ENCODE data around the gene SGMS1. TPM values are rescaled to one million over a fixed set of nuclear protein-coding genes. Genes with fewer than 3 reads are reported as not detected.

SGMS1 gene
- total and polyA plus RNA-seq, 4 donors, result 8.9 to 54.3 (median 22.2) TPM

GRCh38 chr10:50289196-50289595 is 334.6 kb downstream of the SGMS1 start:
- Histone ChIP-seq H3K4me1 (ENCODE audit: control insufficient read depth in 1 of 2, insufficient read depth in 2 of 2, low read length in 2 of 2) (no peaks in the 10 kb centered on the region), H3K27ac (ENCODE audit: low read depth in 1 of 2, low read length in 2 of 2) (no peak overlapping the region), H3K36me3 (ENCODE audit: control insufficient read depth in 1 of 2, insufficient read depth in 2 of 2, low read length in 1 of 2) (no peaks in the 10 kb centered on the region), H3K9me3 (ENCODE audit: control insufficient read depth, low read length) (no peaks in the 10 kb centered on the region), H3K4me3 (ENCODE audit: low read length in 2 of 2) (no peak overlapping the region), H3K27me3 (ENCODE audit: control insufficient read depth in 1 of 2, insufficient read depth in 2 of 2, low read length in 1 of 2) (no peaks in the 10 kb centered on the region)
- ATAC-seq (ENCODE audit: low FRiP score), result no peak
- DNase-seq, result no peak
- intact Hi-C loops (cut with DNase I), result no loop called here
- 87% methylated on average over 6 of the region's 6 CpGs for WGBS, 2 donors

DNA sequence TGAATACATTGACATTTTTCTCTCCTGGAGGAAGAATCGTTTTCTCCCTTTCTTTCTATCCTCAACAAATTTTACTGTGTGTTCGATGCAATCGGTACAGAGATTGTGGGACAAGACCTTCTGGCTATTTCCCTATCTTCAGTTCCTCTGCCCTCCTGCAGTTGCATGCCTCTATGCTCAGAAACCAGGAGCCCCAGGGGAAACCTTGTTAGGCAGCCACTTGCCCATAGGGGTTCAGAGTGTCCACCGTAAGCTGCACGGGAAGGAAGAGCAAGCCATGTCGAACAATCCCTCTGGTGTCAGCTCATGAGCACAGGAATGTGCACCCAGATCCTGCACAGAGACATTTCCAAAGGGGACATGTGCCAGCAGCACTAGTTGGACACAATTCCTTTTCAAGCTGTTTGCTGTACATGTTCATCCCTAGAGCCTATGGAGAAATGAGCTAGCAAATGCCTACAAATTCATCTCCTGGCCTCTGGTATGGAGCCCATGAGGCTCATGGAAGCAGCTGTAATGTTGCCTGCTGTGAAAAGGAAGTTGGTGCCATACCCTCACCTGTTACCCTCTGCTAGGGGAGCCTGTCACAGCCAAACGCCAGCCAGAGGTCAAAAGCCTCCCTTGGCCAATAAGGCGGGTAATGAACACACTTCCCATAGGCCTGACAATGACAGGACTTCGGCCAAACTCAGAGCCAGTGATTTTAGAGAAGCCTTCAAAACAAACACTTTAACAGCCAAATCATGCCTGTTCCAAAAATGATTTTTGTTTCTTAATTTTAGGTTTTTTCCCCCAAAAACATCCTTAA is 336.6 kb downstream of the SGMS1 start:
- no peak for DNase-seq
- 68 to 72% methylated on average over 9 of the region's 9 CpGs for WGBS, 2 donors
- no peaks in the 10 kb centered on the region for H3K4me1 ChIP-seq (ENCODE audit: control insufficient read depth in 1 of 2, insufficient read depth in 2 of 2, low read length in 2 of 2)
- ATAC-seq (ENCODE audit: low FRiP score), result peak; percentile 33
- H3K4me3 ChIP-seq (ENCODE audit: low read length in 2 of 2), result no peak overlapping the region
- intact Hi-C loops (cut with DNase I), result no loop called here
- H3K36me3 ChIP-seq (ENCODE audit: control insufficient read depth in 1 of 2, insufficient read depth in 2 of 2, low read length in 1 of 2), result no peaks in the 10 kb centered on the region
- H3K27ac ChIP-seq (ENCODE audit: low read depth in 1 of 2, low read length in 2 of 2), result no peak overlapping the region
- no peaks in the 10 kb centered on the region for H3K9me3 ChIP-seq (ENCODE audit: control insufficient read depth, low read length)
- no peaks in the 10 kb centered on the region for H3K27me3 ChIP-seq (ENCODE audit: control insufficient read depth in 1 of 2, insufficient read depth in 2 of 2, low read length in 1 of 2)

GRCh38 chr10:50286517-50286916 is 337.2 kb downstream of the SGMS1 start:
- no peak overlapping the region for H3K27ac ChIP-seq (ENCODE audit: low read depth in 1 of 2, low read length in 2 of 2)
- H3K4me1 ChIP-seq (ENCODE audit: control insufficient read depth in 1 of 2, insufficient read depth in 2 of 2, low read length in 2 of 2), result no peaks in the 10 kb centered on the region
- peak; percentile 66 for ATAC-seq (ENCODE audit: low FRiP score)
- 4 to 5% methylated on average over 2 of the region's 2 CpGs for WGBS, 2 donors
- DNase-seq, result no peak
- no peaks in the 10 kb centered on the region for H3K36me3 ChIP-seq (ENCODE audit: control insufficient read depth in 1 of 2, insufficient read depth in 2 of 2, low read length in 1 of 2)
- H3K9me3 ChIP-seq (ENCODE audit: control insufficient read depth, low read length), result no peaks in the 10 kb centered on the region
- H3K27me3 ChIP-seq (ENCODE audit: control insufficient read depth in 1 of 2, insufficient read depth in 2 of 2, low read length in 1 of 2), result no peaks in the 10 kb centered on the region
- intact Hi-C loops (cut with DNase I), result no loop called here
- H3K4me3 ChIP-seq (ENCODE audit: low read length in 2 of 2), result no peak overlapping the region

- intact Hi-C loops (cut with DNase I), result no loop called here
- WGBS, 2 donors, result 77 to 83% methylated on average over 4 of the region's 4 CpGs
- no peaks in the 10 kb centered on the region for H3K9me3 ChIP-seq (ENCODE audit: control insufficient read depth, low read length)
- no peaks in the 10 kb centered on the region for H3K36me3 ChIP-seq (ENCODE audit: control insufficient read depth in 1 of 2, insufficient read depth in 2 of 2, low read length in 1 of 2)
- no peaks in the 10 kb centered on the region for H3K27me3 ChIP-seq (ENCODE audit: control insufficient read depth in 1 of 2, insufficient read depth in 2 of 2, low read length in 1 of 2)
- ATAC-seq (ENCODE audit: low FRiP score) (no peak), DNase-seq (no peak)
- no peaks in the 10 kb centered on the region for H3K4me1 ChIP-seq (ENCODE audit: control insufficient read depth in 1 of 2, insufficient read depth in 2 of 2, low read length in 2 of 2)
- no peak overlapping the region for H3K27ac ChIP-seq (ENCODE audit: low read depth in 1 of 2, low read length in 2 of 2)
- H3K4me3 ChIP-seq (ENCODE audit: low read length in 2 of 2), result no peak overlapping the region
Measured at GRCh38 chr10:50281967-50282522, 341.7 kb downstream of the SGMS1 start.

- ATAC-seq (ENCODE audit: low FRiP score), result no peak
Measured at GRCh38 chr10:50281210-50281966, 342.4 kb downstream of the SGMS1 start.

DNA sequence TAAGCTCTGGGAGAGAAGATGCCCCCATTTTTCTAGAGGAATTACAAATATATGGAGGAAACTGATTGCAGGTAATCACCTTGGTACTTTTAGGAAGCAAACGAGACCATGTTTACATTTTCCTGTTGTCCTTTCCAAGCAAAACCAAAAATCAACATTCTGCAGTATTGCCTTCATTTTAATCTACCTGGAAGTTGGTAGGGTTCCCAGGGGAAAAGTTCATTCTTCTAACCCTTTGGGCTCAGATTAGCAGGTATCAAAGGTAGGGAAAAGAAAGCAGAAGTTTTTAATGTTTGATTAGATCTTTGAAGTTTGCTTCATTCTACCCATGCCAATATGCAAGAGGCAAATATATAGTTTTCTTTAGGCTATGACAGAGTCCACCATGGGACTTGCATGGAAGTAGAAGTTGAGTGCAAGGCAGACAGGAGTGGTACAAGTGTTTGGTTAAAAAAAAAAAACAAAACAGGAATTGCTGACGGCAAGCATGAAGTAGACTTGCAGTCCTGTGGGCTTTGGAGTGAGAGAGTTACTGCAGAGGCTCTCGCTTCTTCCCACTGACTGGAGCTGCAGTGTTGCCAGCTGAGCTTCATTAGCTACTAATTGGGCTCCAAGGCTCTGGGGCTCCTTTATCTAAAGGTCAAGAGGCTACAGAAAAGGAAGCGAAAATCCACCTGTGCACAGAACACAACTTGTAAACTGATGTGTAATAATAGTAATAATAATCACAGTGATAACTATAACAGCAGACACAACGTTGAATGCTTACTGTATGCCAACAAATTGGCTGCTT is 343.5 kb downstream of the SGMS1 start:
- Histone ChIP-seq H3K4me1 (ENCODE audit: control insufficient read depth in 1 of 2, insufficient read depth in 2 of 2, low read length in 2 of 2) (no peaks in the 10 kb centered on the region), H3K9me3 (ENCODE audit: control insufficient read depth, low read length) (no peaks in the 10 kb centered on the region), H3K4me3 (ENCODE audit: low read length in 2 of 2) (no peak overlapping the region), H3K27ac (ENCODE audit: low read depth in 1 of 2, low read length in 2 of 2) (no peak overlapping the region), H3K27me3 (ENCODE audit: control insufficient read depth in 1 of 2, insufficient read depth in 2 of 2, low read length in 1 of 2) (peaks cover 0 to 3% of the 10 kb centered on the region in 2 donors), H3K36me3 (ENCODE audit: control insufficient read depth in 1 of 2, insufficient read depth in 2 of 2, low read length in 1 of 2) (no peaks in the 10 kb centered on the region)
- intact Hi-C loops (cut with DNase I), result no loop called here
- DNase-seq (no peak), ATAC-seq (ENCODE audit: low FRiP score) (no peak)
- 49 to 53% methylated on average over 5 of the region's 5 CpGs for WGBS, 2 donors

More at GRCh38 chr10:50281210-50281966, 342.4 kb downstream of the SGMS1 start:
- Histone ChIP-seq H3K36me3 (ENCODE audit: control insufficient read depth in 1 of 2, insufficient read depth in 2 of 2, low read length in 1 of 2) (no peaks in the 10 kb centered on the region), H3K27me3 (ENCODE audit: control insufficient read depth in 1 of 2, insufficient read depth in 2 of 2, low read length in 1 of 2) (peaks cover 0 to 1% of the 10 kb centered on the region in 2 donors), H3K27ac (ENCODE audit: low read depth in 1 of 2, low read length in 2 of 2) (no peak overlapping the region), H3K4me3 (ENCODE audit: low read length in 2 of 2) (no peak overlapping the region), H3K4me1 (ENCODE audit: control insufficient read depth in 1 of 2, insufficient read depth in 2 of 2, low read length in 2 of 2) (no peaks in the 10 kb centered on the region), H3K9me3 (ENCODE audit: control insufficient read depth, low read length) (no peaks in the 10 kb centered on the region)
- intact Hi-C loops (cut with DNase I), result no loop called here
- WGBS, 2 donors, result 83 to 86% methylated on average over 8 of the region's 8 CpGs
- DNase-seq, result no peak

DNA sequence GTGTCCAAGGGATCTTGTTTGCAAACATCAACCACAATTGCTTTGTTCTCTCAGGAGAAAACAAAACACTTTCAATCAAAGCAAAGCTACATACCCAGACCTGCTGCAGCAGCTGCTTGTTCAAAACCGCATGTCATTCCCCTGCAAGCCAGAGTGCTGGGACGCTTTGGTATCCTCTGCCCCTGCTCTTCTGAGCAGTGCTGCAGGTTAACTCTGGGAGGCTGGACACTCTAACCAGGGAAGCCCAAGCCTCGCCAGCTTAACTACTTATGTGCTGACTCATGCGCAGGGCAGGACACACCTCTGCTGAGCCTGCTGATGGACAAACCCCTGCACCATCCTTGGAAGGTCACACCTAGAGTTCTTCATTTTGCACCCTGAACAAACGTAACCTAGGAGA is 344.3 kb downstream of the SGMS1 start:
- H3K9me3 ChIP-seq (ENCODE audit: control insufficient read depth, low read length), result no peaks in the 10 kb centered on the region
- H3K4me3 ChIP-seq (ENCODE audit: low read length in 2 of 2), result no peak overlapping the region
- H3K4me1 ChIP-seq (ENCODE audit: control insufficient read depth in 1 of 2, insufficient read depth in 2 of 2, low read length in 2 of 2), result no peaks in the 10 kb centered on the region
- no peak overlapping the region for H3K27ac ChIP-seq (ENCODE audit: low read depth in 1 of 2, low read length in 2 of 2)
- H3K36me3 ChIP-seq (ENCODE audit: control insufficient read depth in 1 of 2, insufficient read depth in 2 of 2, low read length in 1 of 2), result no peaks in the 10 kb centered on the region
- peaks cover 0 to 3% of the 10 kb centered on the region in 2 donors for H3K27me3 ChIP-seq (ENCODE audit: control insufficient read depth in 1 of 2, insufficient read depth in 2 of 2, low read length in 1 of 2)
- DNase-seq (no peak), ATAC-seq (ENCODE audit: low FRiP score) (no peak)
- 46 to 52% methylated on average over 5 of the region's 5 CpGs for WGBS, 2 donors
- intact Hi-C loops (cut with DNase I), result no loop called here

DNA sequence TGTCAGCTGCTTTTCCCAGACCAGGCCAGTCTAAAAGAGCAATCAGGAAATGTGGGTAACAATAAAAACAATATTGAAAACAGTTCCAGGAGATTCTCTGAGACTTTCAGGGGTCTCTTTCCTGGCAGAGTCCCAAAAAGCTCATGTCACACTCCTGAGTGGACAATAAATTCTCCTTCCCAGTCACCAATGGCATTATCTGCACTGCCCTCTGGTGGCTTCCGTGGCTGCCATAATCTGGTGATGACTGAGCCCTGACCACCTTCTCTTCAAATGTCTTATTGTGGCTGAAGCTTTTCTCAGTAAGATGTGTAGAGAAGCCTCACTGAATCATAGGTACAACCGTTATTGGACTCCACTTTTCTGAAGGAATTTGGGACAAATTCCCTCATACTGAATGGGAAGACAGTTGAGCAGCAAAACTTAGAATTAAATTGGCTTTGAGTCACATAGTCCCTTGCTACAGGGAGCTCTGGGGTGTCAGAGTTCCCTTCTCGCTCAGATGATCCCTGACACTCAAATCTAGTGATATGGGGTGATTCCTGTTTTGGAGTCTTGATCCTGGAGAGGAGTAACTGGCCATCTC is 348.0 kb downstream of the SGMS1 start:
- Histone ChIP-seq H3K27me3 (ENCODE audit: control insufficient read depth in 1 of 2, insufficient read depth in 2 of 2, low read length in 1 of 2) (peaks cover 0 to 3% of the 10 kb centered on the region in 2 donors), H3K36me3 (ENCODE audit: control insufficient read depth in 1 of 2, insufficient read depth in 2 of 2, low read length in 1 of 2) (no peaks in the 10 kb centered on the region), H3K27ac (ENCODE audit: low read depth in 1 of 2, low read length in 2 of 2) (no peak overlapping the region), H3K4me1 (ENCODE audit: control insufficient read depth in 1 of 2, insufficient read depth in 2 of 2, low read length in 2 of 2) (no peaks in the 10 kb centered on the region), H3K9me3 (ENCODE audit: control insufficient read depth, low read length) (no peaks in the 10 kb centered on the region), H3K4me3 (ENCODE audit: low read length in 2 of 2) (no peak overlapping the region)
- intact Hi-C loops (cut with DNase I), result no loop called here
- ATAC-seq (ENCODE audit: low FRiP score) (no peak), DNase-seq (peak in 1 of 2 donors; percentile 57)
- WGBS, 2 donors, result 47 to 50% methylated on average over 3 of the region's 3 CpGs

All from aorta (tissue), 5 donors.